Chondrocyte (in vitro differentiated cells): ENCODE data around the gene CFD. TPM values are rescaled to one million over a fixed set of nuclear protein-coding genes. Genes with fewer than 3 reads are reported as not detected.
"Not testable (repeated sequence)": the region's sequence is repeated elsewhere in the genome, so short reads cannot be mapped to it uniquely, and the experiment has no call there.

ENCODE experiments used
- DNase-seq: peaks from one replicate; pipeline ENCODE4 v3.0.0; 2021; ENCODE audit warnings: mixed read lengths, low spot score
- H3K27ac Mint-ChIP-seq: one replicate; pipeline ENCODE4 v1.8.0; 2021; ENCODE audit warnings: mild to moderate bottlenecking, moderate library complexity, mixed read lengths; ENCODE audit not compliant: unreplicated experiment
- H3K27me3 Mint-ChIP-seq: 2 replicates; pipeline ENCODE4 v1.8.0; 2021; ENCODE audit warnings: low read depth, mixed read lengths
- H3K36me3 Mint-ChIP-seq: 2 replicates; pipeline ENCODE4 v1.8.0; 2021; ENCODE audit warnings: low read depth, mixed read lengths
- H3K4me1 Mint-ChIP-seq: 2 replicates; pipeline ENCODE4 v1.8.0; 2021; ENCODE audit warnings: low read depth, mild to moderate bottlenecking, mixed read lengths
- H3K4me3 Mint-ChIP-seq: one replicate; pipeline ENCODE4 v1.8.0; 2021; ENCODE audit warnings: mild to moderate bottlenecking, moderate library complexity, mixed read lengths; ENCODE audit not compliant: unreplicated experiment
- H3K9me3 Mint-ChIP-seq: 2 replicates; pipeline ENCODE4 v1.8.0; 2021; ENCODE audit warnings: low read depth, mixed read lengths
- total RNA-seq: library from RNA; stranded (reverse); gene quantifications from 3 replicates; pipeline ENCODE4 v1.2.1, GENCODE V29; 2021
- TF ChIP-seq, protein P1 (sequence below): fragments of 200-600 bp; sonication (generic); IDR thresholded peaks from 2 replicates; pipeline ENCODE4 v1.5.0; 2021; ENCODE audit warnings: antibody characterized with exemption, mild to moderate bottlenecking, moderate library complexity

The CFD gene
- total RNA-seq, 1 donor from 2014 or later, result 1.8 TPM

GRCh38 chr19:815079-815774, 44.2 kb upstream of the CFD start:
- Mint-ChIP-seq H3K4me3 (no peak overlapping the region), H3K4me1 (no peaks in the 10 kb centered on the region), H3K27ac (no peak overlapping the region)

GRCh38 chr19:815775-816499, 43.5 kb upstream of the CFD start:
- Mint-ChIP-seq H3K27me3 (no peaks in the 10 kb centered on the region), H3K9me3 (peaks cover 4% of the 10 kb centered on the region), H3K27ac (no peak overlapping the region), H3K36me3 (peaks cover 11% of the 10 kb centered on the region), H3K4me3 (no peak overlapping the region), H3K4me1 (no peaks in the 10 kb centered on the region)
- DNase-seq, result no peak
- TF ChIP-seq, protein P1, sequence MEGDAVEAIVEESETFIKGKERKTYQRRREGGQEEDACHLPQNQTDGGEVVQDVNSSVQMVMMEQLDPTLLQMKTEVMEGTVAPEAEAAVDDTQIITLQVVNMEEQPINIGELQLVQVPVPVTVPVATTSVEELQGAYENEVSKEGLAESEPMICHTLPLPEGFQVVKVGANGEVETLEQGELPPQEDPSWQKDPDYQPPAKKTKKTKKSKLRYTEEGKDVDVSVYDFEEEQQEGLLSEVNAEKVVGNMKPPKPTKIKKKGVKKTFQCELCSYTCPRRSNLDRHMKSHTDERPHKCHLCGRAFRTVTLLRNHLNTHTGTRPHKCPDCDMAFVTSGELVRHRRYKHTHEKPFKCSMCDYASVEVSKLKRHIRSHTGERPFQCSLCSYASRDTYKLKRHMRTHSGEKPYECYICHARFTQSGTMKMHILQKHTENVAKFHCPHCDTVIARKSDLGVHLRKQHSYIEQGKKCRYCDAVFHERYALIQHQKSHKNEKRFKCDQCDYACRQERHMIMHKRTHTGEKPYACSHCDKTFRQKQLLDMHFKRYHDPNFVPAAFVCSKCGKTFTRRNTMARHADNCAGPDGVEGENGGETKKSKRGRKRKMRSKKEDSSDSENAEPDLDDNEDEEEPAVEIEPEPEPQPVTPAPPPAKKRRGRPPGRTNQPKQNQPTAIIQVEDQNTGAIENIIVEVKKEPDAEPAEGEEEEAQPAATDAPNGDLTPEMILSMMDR, result no peak

More at GRCh38 chr19:815079-815774, 44.2 kb upstream of the CFD start:
- Mint-ChIP-seq H3K36me3 (peaks cover 13% of the 10 kb centered on the region), H3K27me3 (no peaks in the 10 kb centered on the region), H3K9me3 (peaks cover 4% of the 10 kb centered on the region)
- TF ChIP-seq, protein P1, result no peak
- DNase-seq, result no peak

DNA sequence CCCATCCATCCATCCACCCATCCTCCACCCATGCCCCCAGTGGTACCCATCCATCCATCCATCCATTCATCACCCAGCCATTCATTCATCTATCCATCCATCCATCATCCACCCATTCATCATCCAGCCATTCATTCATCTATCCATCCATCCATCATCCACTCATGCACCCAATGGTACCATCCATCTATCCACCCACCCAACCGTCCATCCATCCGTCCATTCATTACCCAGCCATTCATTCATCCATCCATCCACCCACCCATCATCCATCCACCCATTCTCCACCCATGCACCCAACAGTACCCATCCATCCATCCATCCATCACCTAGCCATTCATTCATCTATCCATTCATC, 43.0 kb upstream of the CFD start:
- no peak for DNase-seq
- Mint-ChIP-seq H3K27ac (no peak overlapping the region), H3K4me1 (no peaks in the 10 kb centered on the region), H3K36me3 (peaks cover 11% of the 10 kb centered on the region), H3K4me3 (no peak overlapping the region), H3K27me3 (no peaks in the 10 kb centered on the region), H3K9me3 (peaks cover 4% of the 10 kb centered on the region)
- TF ChIP-seq, protein P1, result no peak

DNA sequence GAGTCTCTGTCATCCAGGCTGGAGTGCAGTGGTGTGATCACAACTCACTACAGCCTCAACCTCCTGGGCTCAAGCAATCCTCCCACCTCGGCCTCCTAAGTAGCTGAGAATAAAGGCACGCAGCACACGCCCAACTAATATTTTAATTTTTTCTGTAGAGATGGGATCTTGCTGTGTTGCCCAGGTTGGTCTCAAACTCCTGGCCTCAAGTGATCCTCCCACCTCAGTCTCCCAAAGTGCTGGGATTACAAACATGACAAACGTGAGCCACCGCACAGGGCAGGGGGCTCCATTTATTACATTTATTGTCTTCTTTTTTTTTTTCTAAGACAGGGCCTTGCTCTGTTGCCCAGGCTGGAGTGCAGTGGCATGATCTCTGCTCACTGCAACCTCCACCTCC, 39.3 kb upstream of the CFD start:
- not testable (repeated sequence) for H3K4me3 Mint-ChIP-seq, DNase-seq, H3K36me3 Mint-ChIP-seq, H3K4me1 Mint-ChIP-seq, H3K27ac Mint-ChIP-seq, H3K9me3 Mint-ChIP-seq, H3K27me3 Mint-ChIP-seq

- Mint-ChIP-seq H3K36me3 (peaks cover 4% of the 10 kb centered on the region), H3K9me3 (peaks cover 3% of the 10 kb centered on the region), H3K27me3 (no peaks in the 10 kb centered on the region), H3K4me3 (peak overlapping the region; percentile 60), H3K4me1 (no peaks in the 10 kb centered on the region), H3K27ac (no peak overlapping the region)
- DNase-seq, result peak; percentile 88
- TF ChIP-seq, protein P1, result no peak
Observed at GRCh38 chr19:821231-821824, 38.1 kb upstream of the CFD start.
